SK-N-SH treated with all-trans-retinoic acid at 6 μM for 48 hours (cell line): ENCODE results near the gene MRGPRF.

Experiments used
- ATAC-seq: fragments of 200-7000 bp; cut with Tn5 transposase; 3 replicates; pipeline ENCODE4 v1.9.1; 2020; ENCODE audit warnings: mild to moderate bottlenecking, moderate library complexity
- BACH2 ChIP-seq: fragments of 250-450 bp; sonication (Bioruptor Pico); IDR thresholded peaks from 2 replicates; pipeline ENCODE4 v1.9.0; 2021; ENCODE audit warnings: mild to moderate bottlenecking, borderline replicate concordance
- ESRRG ChIP-seq: fragments of 250-450 bp; sonication (Bioruptor Pico); IDR thresholded peaks from 2 replicates; pipeline ENCODE4 v1.6.1; 2021; ENCODE audit warnings: mild to moderate bottlenecking
- GLIS3 ChIP-seq: fragments of 250-450 bp; sonication (Bioruptor Pico); IDR thresholded peaks from 2 replicates; pipeline ENCODE4 v1.5.0; 2020; ENCODE audit warnings: mild to moderate bottlenecking, moderate library complexity
- ISL1 ChIP-seq: fragments of 250-450 bp; sonication (Bioruptor Pico); IDR thresholded peaks from 2 replicates; pipeline ENCODE4 v2.1.2; 2022; ENCODE audit warnings: mild to moderate bottlenecking, moderate library complexity
- OSR1 ChIP-seq: fragments of 250-450 bp; sonication (Bioruptor Pico); IDR thresholded peaks from 2 replicates; pipeline ENCODE4 v1.8.0; 2022; ENCODE audit warnings: moderate library complexity, mild to moderate bottlenecking, inconsistent platforms
- PPARA ChIP-seq: fragments of 250-450 bp; sonication (Bioruptor Pico); IDR thresholded peaks from 2 replicates; pipeline ENCODE4 v1.5.0; 2020; ENCODE audit warnings: mild to moderate bottlenecking, borderline replicate concordance
- RARB ChIP-seq: fragments of 250-450 bp; sonication (Bioruptor Pico); IDR thresholded peaks from 2 replicates; pipeline ENCODE4 v1.8.0; 2021; ENCODE audit warnings: mild to moderate bottlenecking, moderate library complexity
- SNAI2 ChIP-seq: fragments of 250-450 bp; sonication (Bioruptor Pico); IDR thresholded peaks from 2 replicates; pipeline ENCODE4 v1.5.0; 2020; ENCODE audit warnings: mild to moderate bottlenecking, moderate library complexity
- TCF4 ChIP-seq: fragments of 250-450 bp; sonication (Bioruptor Pico); IDR thresholded peaks from 2 replicates; pipeline ENCODE4 v1.8.0; 2021; ENCODE audit warnings: mild to moderate bottlenecking, moderate library complexity, borderline replicate concordance
- TOX ChIP-seq: fragments of 250-450 bp; sonication (Bioruptor Pico); IDR thresholded peaks from 2 replicates; pipeline ENCODE4 v1.8.0; 2021; ENCODE audit warnings: mild to moderate bottlenecking, moderate library complexity, borderline replicate concordance
- ZC3H10 ChIP-seq: fragments of 250-450 bp; sonication (Bioruptor Pico); IDR thresholded peaks from 2 replicates; pipeline ENCODE4 v1.5.1; 2021; ENCODE audit warnings: mild to moderate bottlenecking, moderate library complexity
- ZFP3 ChIP-seq: fragments of 250-450 bp; sonication (Bioruptor Pico); IDR thresholded peaks from 2 replicates; pipeline ENCODE4 v1.5.0; 2020; ENCODE audit warnings: mild to moderate bottlenecking, moderate library complexity
- ZFP30 ChIP-seq: fragments of 450-650 bp; formaldehyde crosslinking; IDR thresholded peaks from 2 replicates; pipeline ENCODE4 v1.5.0; 2022; ENCODE audit warnings: mild to moderate bottlenecking, moderate library complexity
- ZNF565 ChIP-seq: fragments of 450-650 bp; formaldehyde crosslinking; conservative IDR thresholded peaks from 2 replicates; pipeline ENCODE4 v1.5.0; 2020; ENCODE audit warnings: low read depth, mild to moderate bottlenecking, moderate library complexity
- ZNF8 ChIP-seq: fragments of 450-650 bp; formaldehyde crosslinking; IDR thresholded peaks from 2 replicates; pipeline ENCODE4 v1.5.0; 2020; ENCODE audit warnings: mild to moderate bottlenecking, moderate library complexity
- TF ChIP-seq, protein P1 (sequence below): fragments of 250-450 bp; sonication (Bioruptor Pico); IDR thresholded peaks from 2 replicates; pipeline ENCODE4 v1.8.0; 2020; ENCODE audit warnings: mild to moderate bottlenecking, moderate library complexity, borderline replicate concordance
- TF ChIP-seq, protein P2 (sequence below): fragments of 250-450 bp; sonication (Bioruptor Pico); IDR thresholded peaks from 2 replicates; pipeline ENCODE4 v1.5.0; 2020; ENCODE audit warnings: mild to moderate bottlenecking, moderate library complexity

The MRGPRF gene

DNA sequence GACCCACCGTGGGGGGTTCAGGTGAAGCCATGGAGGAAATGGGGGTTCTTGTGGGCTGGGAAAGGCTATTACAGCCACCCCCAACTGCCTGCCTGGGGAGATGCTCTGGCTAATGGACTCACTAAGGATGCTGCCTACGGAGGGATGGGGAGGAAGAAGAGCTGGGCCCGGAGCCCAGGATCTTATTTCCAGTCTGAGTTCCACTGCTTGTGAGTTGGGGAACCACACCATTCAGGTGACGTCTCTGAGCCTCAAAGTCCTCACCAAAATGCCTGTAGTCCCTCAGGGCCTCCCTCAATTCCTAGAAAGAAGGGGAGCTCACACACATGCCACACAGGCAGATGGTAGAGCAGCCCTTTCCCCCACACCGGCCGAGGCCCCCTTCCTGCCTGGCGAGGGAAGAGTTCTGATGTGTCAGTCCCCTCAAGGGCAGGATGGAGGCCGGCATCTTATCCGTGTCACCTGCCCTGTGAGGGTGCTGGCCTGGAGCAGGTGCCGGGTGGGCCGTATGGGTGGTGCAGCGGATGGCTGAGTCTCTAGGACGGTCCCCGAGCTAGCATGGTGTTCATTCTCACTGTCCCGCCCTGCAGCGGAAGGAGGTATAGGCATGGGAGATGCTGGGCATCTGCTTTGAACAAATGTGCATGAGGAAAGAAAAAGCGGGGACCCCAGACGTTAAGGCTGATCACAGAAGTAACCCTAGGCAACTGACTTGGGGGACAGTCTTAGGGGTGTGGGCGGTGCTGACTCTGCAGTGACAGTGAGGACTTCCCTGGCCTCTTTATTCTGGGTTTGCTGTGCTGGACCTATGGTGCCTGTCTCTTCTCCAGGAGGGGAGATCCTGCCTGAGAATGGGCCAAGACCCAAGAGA is 15.7 kb downstream of the MRGPRF start:
- ATAC-seq: no peak
- TF ChIP-seq PPARA (no peak), ZNF8 (no peak), BACH2 (CRISPR knock-in tag) (no peak), ZFP30 (CRISPR knock-in tag) (no peak), ISL1 (CRISPR knock-in tag) (no peak), ZC3H10 (no peak), ESRRG (CRISPR knock-in tag) (no peak), OSR1 (CRISPR knock-in tag) (no peak)
- TF ChIP-seq, protein P1, sequence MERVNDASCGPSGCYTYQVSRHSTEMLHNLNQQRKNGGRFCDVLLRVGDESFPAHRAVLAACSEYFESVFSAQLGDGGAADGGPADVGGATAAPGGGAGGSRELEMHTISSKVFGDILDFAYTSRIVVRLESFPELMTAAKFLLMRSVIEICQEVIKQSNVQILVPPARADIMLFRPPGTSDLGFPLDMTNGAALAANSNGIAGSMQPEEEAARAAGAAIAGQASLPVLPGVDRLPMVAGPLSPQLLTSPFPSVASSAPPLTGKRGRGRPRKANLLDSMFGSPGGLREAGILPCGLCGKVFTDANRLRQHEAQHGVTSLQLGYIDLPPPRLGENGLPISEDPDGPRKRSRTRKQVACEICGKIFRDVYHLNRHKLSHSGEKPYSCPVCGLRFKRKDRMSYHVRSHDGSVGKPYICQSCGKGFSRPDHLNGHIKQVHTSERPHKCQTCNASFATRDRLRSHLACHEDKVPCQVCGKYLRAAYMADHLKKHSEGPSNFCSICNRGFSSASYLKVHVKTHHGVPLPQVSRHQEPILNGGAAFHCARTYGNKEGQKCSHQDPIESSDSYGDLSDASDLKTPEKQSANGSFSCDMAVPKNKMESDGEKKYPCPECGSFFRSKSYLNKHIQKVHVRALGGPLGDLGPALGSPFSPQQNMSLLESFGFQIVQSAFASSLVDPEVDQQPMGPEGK (CRISPR knock-in tag): no peak

DNA sequence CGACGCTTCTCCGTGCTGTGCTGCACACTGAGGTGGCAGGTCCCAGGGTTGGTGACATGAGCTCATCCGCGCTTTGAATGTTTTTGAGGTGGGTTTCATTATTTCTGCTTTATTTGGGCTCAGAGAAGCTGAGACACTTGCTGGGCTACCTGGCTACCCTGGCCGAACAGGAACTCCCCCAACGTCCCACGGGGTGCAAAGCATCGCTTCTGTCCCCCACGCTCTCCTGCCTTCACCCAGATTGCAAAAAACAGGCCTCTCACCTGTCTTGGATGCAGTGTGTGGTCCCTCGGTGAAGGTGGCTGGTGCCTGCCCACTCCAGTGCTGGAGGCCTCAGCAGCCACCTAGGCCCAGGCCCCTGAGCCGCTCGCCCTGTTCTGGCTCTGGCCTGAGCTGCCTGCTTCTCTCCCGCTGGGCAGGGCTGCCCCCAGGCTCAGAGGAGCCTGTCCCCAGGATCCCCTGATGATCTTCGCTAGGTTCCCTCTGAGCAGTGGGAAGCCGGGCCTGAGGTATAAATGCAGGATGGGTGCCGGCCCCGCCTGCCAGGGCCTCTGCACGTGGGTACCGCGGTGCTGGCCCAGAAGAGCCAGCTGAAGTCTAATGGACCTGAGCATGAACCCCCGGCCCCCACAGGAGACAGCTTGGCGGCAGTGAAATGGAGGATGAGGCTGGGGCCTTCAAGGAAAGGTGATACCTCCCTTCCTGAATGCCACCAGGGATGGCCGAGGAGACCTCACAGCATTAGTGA is 16.5 kb downstream of the MRGPRF start:
- ATAC-seq: no peak
- TF ChIP-seq, protein P2, sequence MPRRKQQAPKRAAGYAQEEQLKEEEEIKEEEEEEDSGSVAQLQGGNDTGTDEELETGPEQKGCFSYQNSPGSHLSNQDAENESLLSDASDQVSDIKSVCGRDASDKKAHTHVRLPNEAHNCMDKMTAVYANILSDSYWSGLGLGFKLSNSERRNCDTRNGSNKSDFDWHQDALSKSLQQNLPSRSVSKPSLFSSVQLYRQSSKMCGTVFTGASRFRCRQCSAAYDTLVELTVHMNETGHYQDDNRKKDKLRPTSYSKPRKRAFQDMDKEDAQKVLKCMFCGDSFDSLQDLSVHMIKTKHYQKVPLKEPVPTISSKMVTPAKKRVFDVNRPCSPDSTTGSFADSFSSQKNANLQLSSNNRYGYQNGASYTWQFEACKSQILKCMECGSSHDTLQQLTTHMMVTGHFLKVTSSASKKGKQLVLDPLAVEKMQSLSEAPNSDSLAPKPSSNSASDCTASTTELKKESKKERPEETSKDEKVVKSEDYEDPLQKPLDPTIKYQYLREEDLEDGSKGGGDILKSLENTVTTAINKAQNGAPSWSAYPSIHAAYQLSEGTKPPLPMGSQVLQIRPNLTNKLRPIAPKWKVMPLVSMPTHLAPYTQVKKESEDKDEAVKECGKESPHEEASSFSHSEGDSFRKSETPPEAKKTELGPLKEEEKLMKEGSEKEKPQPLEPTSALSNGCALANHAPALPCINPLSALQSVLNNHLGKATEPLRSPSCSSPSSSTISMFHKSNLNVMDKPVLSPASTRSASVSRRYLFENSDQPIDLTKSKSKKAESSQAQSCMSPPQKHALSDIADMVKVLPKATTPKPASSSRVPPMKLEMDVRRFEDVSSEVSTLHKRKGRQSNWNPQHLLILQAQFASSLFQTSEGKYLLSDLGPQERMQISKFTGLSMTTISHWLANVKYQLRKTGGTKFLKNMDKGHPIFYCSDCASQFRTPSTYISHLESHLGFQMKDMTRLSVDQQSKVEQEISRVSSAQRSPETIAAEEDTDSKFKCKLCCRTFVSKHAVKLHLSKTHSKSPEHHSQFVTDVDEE (CRISPR knock-in tag): no peak
- TF ChIP-seq RARB (CRISPR knock-in tag) (no peak), ZFP3 (CRISPR knock-in tag) (no peak), ZC3H10 (no peak), ZFP30 (CRISPR knock-in tag) (no peak), OSR1 (CRISPR knock-in tag) (no peak), ISL1 (CRISPR knock-in tag) (no peak), SNAI2 (CRISPR knock-in tag) (no peak), GLIS3 (CRISPR knock-in tag) (no peak), TOX (CRISPR knock-in tag) (no peak)
- TF ChIP-seq, all 23 proteins: peak for 0

DNA sequence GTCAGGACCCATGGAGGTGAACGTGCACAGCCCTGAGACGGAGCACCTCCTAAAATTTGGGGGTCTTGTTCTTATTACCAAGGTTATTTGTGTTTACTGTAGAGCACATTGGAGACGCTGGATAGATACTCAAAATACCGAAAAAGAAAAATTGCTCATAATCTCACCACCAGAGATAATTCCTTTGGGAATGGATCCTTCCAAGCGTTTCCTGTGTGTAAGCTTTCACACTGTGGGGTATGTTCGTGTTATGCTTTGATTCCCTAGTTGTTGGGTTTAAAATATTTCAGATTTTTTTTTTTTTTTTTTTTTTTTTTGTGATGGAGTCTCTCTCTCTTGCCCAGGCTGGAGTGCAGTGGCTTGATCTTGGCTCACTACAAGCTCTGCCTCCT is 18.2 kb downstream of the MRGPRF start:
- no peak for ATAC-seq

More for the DNA sequence above, 18.2 kb downstream of the MRGPRF start:
- no peak for TF ChIP-seq TCF4 (CRISPR knock-in tag)
- no peak for TF ChIP-seq ZNF565 (CRISPR knock-in tag)
- no peak for TF ChIP-seq RARB (CRISPR knock-in tag)
- no peak for TF ChIP-seq OSR1 (CRISPR knock-in tag)
- TF ChIP-seq ESRRG (CRISPR knock-in tag): no peak
- no peak for TF ChIP-seq TOX (CRISPR knock-in tag)
- TF ChIP-seq ZFP30 (CRISPR knock-in tag): no peak
- TF ChIP-seq, protein P1 (CRISPR knock-in tag): no peak
- no peak for TF ChIP-seq ZFP3 (CRISPR knock-in tag)
- TF ChIP-seq, protein P2 (CRISPR knock-in tag): no peak
- TF ChIP-seq, all 23 proteins: peak for 0
